ENCODE results near the gene CXCL12.

- no peak for TF ChIP-seq EZH2 (IDR thresholded peaks at IDR 0.05; ENCODE audit: insufficient read depth, poor library complexity, severe bottlenecking)
- no peak for TF ChIP-seq EZH2phosphoT487 (IDR thresholded peaks at IDR 0.05; ENCODE audit: insufficient read depth, low read depth)
Measured at GRCh38 chr10:44348496-44348895, 36.4 kb downstream of the CXCL12 start.
